Measurements from ENCODE around the gene PPY.
"Not testable (repeated sequence)": the region's sequence is repeated elsewhere in the genome, so short reads cannot be mapped to it uniquely, and the experiment has no call there.

The PPY gene

GRCh38 chr17:43966276-43966675, 24.0 kb upstream of the PPY start:
- no peak overlapping the region for H3K4me3 ChIP-seq (ENCODE audit: low read depth, low read length)
- H3K36me3 ChIP-seq (ENCODE audit: control insufficient read depth, insufficient read depth, low read length) = no peaks in the 10 kb centered on the region
- H3K4me2 ChIP-seq (ENCODE audit: low read length) = no peak overlapping the region
- H2AFZ ChIP-seq = no peak overlapping the region
- peaks cover 6% of the 10 kb centered on the region for H3K4me1 ChIP-seq
- H3K9me3 ChIP-seq (ENCODE audit: control insufficient read depth, low read length) = no peaks in the 10 kb centered on the region
- TF ChIP-seq CTCF (IDR thresholded peaks at IDR 0.05) = no peak
- no peak overlapping the region for H3K27ac ChIP-seq
- H3K79me2 ChIP-seq = no peaks in the 10 kb centered on the region
- no peak overlapping the region for H3K9ac ChIP-seq
- no peaks in the 10 kb centered on the region for H3K27me3 ChIP-seq (ENCODE audit: control insufficient read depth, insufficient read depth, low read length)

- Histone ChIP-seq H3K27me3 (ENCODE audit: control insufficient read depth, insufficient read depth, low read length) (no peaks in the 10 kb centered on the region), H2AFZ (no peak overlapping the region), H3K4me1 (peaks cover 6% of the 10 kb centered on the region), H3K27ac (no peak overlapping the region), H3K9me3 (ENCODE audit: control insufficient read depth, low read length) (no peaks in the 10 kb centered on the region), H3K79me2 (no peaks in the 10 kb centered on the region), H3K4me3 (ENCODE audit: low read depth, low read length) (no peak overlapping the region), H3K4me2 (ENCODE audit: low read length) (no peak overlapping the region), H3K36me3 (ENCODE audit: control insufficient read depth, insufficient read depth, low read length) (no peaks in the 10 kb centered on the region), H3K9ac (no peak overlapping the region)
- TF ChIP-seq CTCF (IDR thresholded peaks at IDR 0.05) = no peak
Observed at GRCh38 chr17:43962479-43962878, 20.2 kb upstream of the PPY start.

- TF ChIP-seq CTCF (IDR thresholded peaks at IDR 0.05) = no peak
- no peaks in the 10 kb centered on the region for H3K79me2 ChIP-seq
- no peak overlapping the region for H3K27ac ChIP-seq
- no peaks in the 10 kb centered on the region for H3K36me3 ChIP-seq (ENCODE audit: control insufficient read depth, insufficient read depth, low read length)
- no peak overlapping the region for H3K4me2 ChIP-seq (ENCODE audit: low read length)
- no peaks in the 10 kb centered on the region for H3K27me3 ChIP-seq (ENCODE audit: control insufficient read depth, insufficient read depth, low read length)
- peaks cover 6% of the 10 kb centered on the region for H3K4me1 ChIP-seq
- no peak overlapping the region for H3K4me3 ChIP-seq (ENCODE audit: low read depth, low read length)
- no peak overlapping the region for H2AFZ ChIP-seq
- H3K9ac ChIP-seq = no peak overlapping the region
- H3K9me3 ChIP-seq (ENCODE audit: control insufficient read depth, low read length) = no peaks in the 10 kb centered on the region
Observed at GRCh38 chr17:43961954-43962353, 19.7 kb upstream of the PPY start.

GRCh38 chr17:43961292-43961691, 19.0 kb upstream of the PPY start:
- not testable (repeated sequence) for H3K79me2 ChIP-seq; H3K9ac ChIP-seq; H2AFZ ChIP-seq; H3K27ac ChIP-seq; H3K4me2 ChIP-seq (ENCODE audit: low read length); H3K4me3 ChIP-seq (ENCODE audit: low read depth, low read length); H3K36me3 ChIP-seq (ENCODE audit: control insufficient read depth, insufficient read depth, low read length); H3K4me1 ChIP-seq; H3K27me3 ChIP-seq (ENCODE audit: control insufficient read depth, insufficient read depth, low read length); H3K9me3 ChIP-seq (ENCODE audit: control insufficient read depth, low read length)

GRCh38 chr17:43958748-43959352, 16.6 kb upstream of the PPY start:
- Histone ChIP-seq H3K27me3 (ENCODE audit: control insufficient read depth, insufficient read depth, low read length) (no peaks in the 10 kb centered on the region), H3K36me3 (ENCODE audit: control insufficient read depth, insufficient read depth, low read length) (no peaks in the 10 kb centered on the region), H3K79me2 (no peaks in the 10 kb centered on the region), H3K4me2 (ENCODE audit: low read length) (no peak overlapping the region), H3K4me1 (peaks cover 2% of the 10 kb centered on the region), H3K4me3 (ENCODE audit: low read depth, low read length) (no peak overlapping the region), H3K9me3 (ENCODE audit: control insufficient read depth, low read length) (no peaks in the 10 kb centered on the region), H3K9ac (no peak overlapping the region), H2AFZ (no peak overlapping the region), H3K27ac (no peak overlapping the region)
- no peak for TF ChIP-seq CTCF (IDR thresholded peaks at IDR 0.05)
